Measurements from ENCODE around the gene DHRS3.
"Not testable (repeated sequence)": the region's sequence is repeated elsewhere in the genome, so short reads cannot be mapped to it uniquely, and the experiment has no call there.

DHRS3 gene

GRCh38 chr1:12539705-12540579 lies 78.1 kb downstream of the DHRS3 start:
- peak; percentile 99 for DNase-seq (ENCODE audit: low read depth)

GRCh38 chr1:12539320-12539704 lies 78.7 kb downstream of the DHRS3 start:
- no peak for DNase-seq (ENCODE audit: low read depth)

GRCh38 chr1:12538536-12538935 lies 79.5 kb downstream of the DHRS3 start:
- DNase-seq (ENCODE audit: low read depth) = not testable (repeated sequence)

GRCh38 chr1:12537906-12538461 lies 80.0 kb downstream of the DHRS3 start:
- no peak for DNase-seq (ENCODE audit: low read depth)

- no peak for DNase-seq (ENCODE audit: low read depth)
Observed at GRCh38 chr1:12537294-12537693, 80.7 kb downstream of the DHRS3 start.

GRCh38 chr1:12536023-12536639 lies 81.9 kb downstream of the DHRS3 start:
- no peak for DNase-seq (ENCODE audit: low read depth)

- no peak for DNase-seq (ENCODE audit: low read depth)
Observed at GRCh38 chr1:12532405-12533315, 85.3 kb downstream of the DHRS3 start.

- no peak for DNase-seq (ENCODE audit: low read depth)
Observed at GRCh38 chr1:12531179-12531499, 86.9 kb downstream of the DHRS3 start.

- no peak for DNase-seq (ENCODE audit: low read depth)
Observed at GRCh38 chr1:12530462-12531178, 87.4 kb downstream of the DHRS3 start.

- no peak for DNase-seq (ENCODE audit: low read depth)
Observed at GRCh38 chr1:12529640-12530174, 88.3 kb downstream of the DHRS3 start.

- peak; percentile 74 for DNase-seq (ENCODE audit: low read depth)
Observed at GRCh38 chr1:12528021-12528852, 89.8 kb downstream of the DHRS3 start.

GRCh38 chr1:12527564-12527963 lies 90.4 kb downstream of the DHRS3 start:
- DNase-seq (ENCODE audit: low read depth) = no peak

- peak; percentile 23 for DNase-seq (ENCODE audit: low read depth)
Observed at GRCh38 chr1:12525311-12526181, 92.5 kb downstream of the DHRS3 start.

- no peak for DNase-seq (ENCODE audit: low read depth)
Observed at GRCh38 chr1:12524266-12524665, 93.7 kb downstream of the DHRS3 start.

GRCh38 chr1:12522780-12523179 lies 95.2 kb downstream of the DHRS3 start:
- DNase-seq (ENCODE audit: low read depth) = not testable (repeated sequence)

- peak; percentile 71 for DNase-seq (ENCODE audit: low read depth)
Observed at GRCh38 chr1:12521096-12521495, 96.9 kb downstream of the DHRS3 start.

GRCh38 chr1:12519693-12520364 lies 98.2 kb downstream of the DHRS3 start:
- no peak for DNase-seq (ENCODE audit: low read depth)

GRCh38 chr1:12518931-12519692 lies 98.9 kb downstream of the DHRS3 start:
- DNase-seq (ENCODE audit: low read depth) = peak; percentile 81

All from EH (cell line).